K562 (cell line): Measurements from ENCODE around the gene NSF. TPM values are rescaled to one million over a fixed set of nuclear protein-coding genes. Genes with fewer than 3 reads are reported as not detected.
A peak's percentile ranks its signal among the peaks of the same experiment; 100 is the strongest.
"Not testable (repeated sequence)": the region's sequence is repeated elsewhere in the genome, so short reads cannot be mapped to it uniquely, and the experiment has no call there.

Experiments used
- ATAC-seq: fragments of 200-7000 bp; cut with Tn5 transposase; 3 replicates; pipeline ENCODE4 v1.9.1; 2020; ENCODE audit warnings: moderate library complexity
- BruUV-seq: library from RNA; stranded (reverse); fragments of 400-500 nt; replicated peaks from 2 replicates; lab custom pipeline; 2021; lab: Mats Ljungman, UMichigan
- CTCF ChIA-PET: fragments of 300-600 bp; formaldehyde crosslinking; extraction: SDS; loops from one replicate; lab custom pipeline; 2021; ENCODE audit warnings: low intra/inter-chr PET ratio; lab: Yijun Ruan, JAX
- POLR2A ChIA-PET: fragments of 300-600, 350-650 bp; sonication (Branson Sonifier 250); formaldehyde crosslinking; extraction: SDS; loops from one replicate; lab custom pipeline; 2021; ENCODE audit warnings: antibody characterized with exemption, inconsistent platforms; lab: Yijun Ruan, JAX
- DNase-seq, 4 experiments: peaks; one replicate each; pipeline versions ENCODE4 v3.0.0 to v3.0.0-alpha.2; 2011 to 2018; ENCODE audit warnings: low spot score in 3 of 4, mixed read lengths in 3 of 4; ENCODE audit errors: extremely low read depth in 1 of 4
- FAIRE-seq: peaks from 2 replicates; lab custom pipeline; 2011; peaks lifted over from hg19 to GRCh38; lab: Jason Lieb, UNC
- H2AFZ ChIP-seq: 2 replicates; pipeline ENCODE4 v1.6.0; 2011; ENCODE audit warnings: low read depth, low read length, control low read depth, inconsistent platforms
- H3K27ac ChIP-seq: fragments of 200-600 bp; 3 replicates; pipeline ENCODE4 v1.8.0; 2011; ENCODE audit warnings: low read depth, mild to moderate bottlenecking, control low read depth, inconsistent platforms, low read length, moderate library complexity, mixed read lengths; ENCODE audit errors: extremely low read depth
- H3K27me3 ChIP-seq, 2 experiments: fragments of 300-600 bp in 1 of 2; 2 replicates in 1 of 2; 3 replicates in 1 of 2; pipeline versions ENCODE4 v1.6.0 to v1.8.0; 2011; ENCODE audit warnings: inconsistent platforms in 2 of 2, low read length in 2 of 2, mild to moderate bottlenecking in 1 of 2, mixed read lengths in 1 of 2, moderate library complexity in 1 of 2; ENCODE audit not compliant: control insufficient read depth in 2 of 2, insufficient read depth in 2 of 2
- H3K36me3 ChIP-seq: fragments of 300-600 bp; 3 replicates; pipeline ENCODE4 v1.8.0; 2011; ENCODE audit warnings: mild to moderate bottlenecking, low read length, inconsistent platforms; ENCODE audit not compliant: control insufficient read depth, insufficient read depth
- H3K4me1 ChIP-seq, 2 experiments: fragments of 200-600 bp in 1 of 2; replicated peaks in 1 of 2; 2 replicates in 1 of 2; 3 replicates in 1 of 2; pipeline versions ENCODE4 v1.5.1 to v1.8.0; 2011; ENCODE audit warnings: inconsistent platforms in 2 of 2, low read length in 2 of 2, mild to moderate bottlenecking in 1 of 2, mixed read lengths in 1 of 2, moderate library complexity in 1 of 2; ENCODE audit not compliant: control insufficient read depth in 2 of 2, insufficient read depth in 2 of 2
- H3K4me2 ChIP-seq: 2 replicates; pipeline ENCODE4 v1.6.1; 2011; ENCODE audit warnings: low read length, control low read depth, inconsistent platforms, mixed read lengths; ENCODE audit not compliant: insufficient read depth
- H3K4me3 ChIP-seq: fragments of 200-600 bp; sonication (generic), shearing (Covaris generic); 2 replicates; pipeline ENCODE4 v1.5.1; 2016; ENCODE audit warnings: control low read depth, inconsistent platforms
- H3K79me2 ChIP-seq: fragments of 200-600 bp; 3 replicates; pipeline ENCODE4 v1.8.0; 2011; ENCODE audit warnings: low read length, inconsistent platforms; ENCODE audit not compliant: control insufficient read depth, insufficient read depth
- H3K9ac ChIP-seq, 2 experiments: 2 replicates each; pipeline versions ENCODE4 v1.6.0 to v1.6.1; 2011; ENCODE audit warnings: low read depth in 2 of 2, low read length in 2 of 2, control low read depth in 1 of 2, inconsistent platforms in 1 of 2, mild to moderate bottlenecking in 1 of 2, mixed read lengths in 1 of 2; ENCODE audit not compliant: insufficient read depth in 1 of 2
- H3K9me1 ChIP-seq: one replicate; pipeline ENCODE4 v1.6.0; 2011; ENCODE audit warnings: inconsistent platforms, mild to moderate bottlenecking, low read length, moderate library complexity; ENCODE audit not compliant: control insufficient read depth, insufficient read depth
- H3K9me3 ChIP-seq: replicated peaks from 2 replicates; pipeline ENCODE4 v1.5.1; 2011; ENCODE audit warnings: low read depth, low read length, inconsistent platforms; ENCODE audit not compliant: control insufficient read depth, insufficient read depth
- H4K20me1 ChIP-seq: replicated peaks from 2 replicates; pipeline ENCODE4 v1.6.1; 2011; ENCODE audit warnings: low read length, inconsistent platforms, mixed read lengths; ENCODE audit not compliant: control insufficient read depth, insufficient read depth
- WGBS: fragments of 100-300 bp; shearing (Covaris generic); methylation state at CpG from one replicate; pipeline ENCODE4 v1.1.6; 2016; ENCODE audit warnings: low coverage, mixed read lengths; ENCODE audit not compliant: insufficient coverage; ENCODE audit errors: missing lambda C conversion rate; 5-methylcytosine and 5-hydroxymethylcytosine counted together
- in situ Hi-C: fragments of 300-500 bp; cut with MboI; formaldehyde crosslinking; loops from 4 replicates; pipeline ENCODE4 v1.15.0; 2018; ENCODE audit warnings: inconsistent platforms, mixed read lengths
- intact Hi-C: fragments of 100-400 bp; cut with micrococcal nuclease; formaldehyde crosslinking; loops from 2 replicates; pipeline ENCODE4 v1.14.2; 2022
- polyA plus RNA-seq, 8 experiments: library from polyadenylated mRNA; depleted of rRNA in 4 of 8; stranded (reverse) in 5 of 8; unstranded in 3 of 8; fragments of >200 nt; fragmentation: Nextera tagmentation in 2 of 8; fragmentation: Illumina TruSeq in 1 of 8; extraction: Ambion mirVana in 2 of 8; extraction: Trizol in 1 of 8; gene quantifications; 2 replicates each; pipeline versions ENCODE4 v1.2.1 to v1.2.3, GENCODE V29; 2011 to 2014; ENCODE audit warnings: inconsistent platforms in 1 of 8, missing spikeins in 1 of 8
- total RNA-seq, 7 experiments: library from RNA; depleted of rRNA in 6 of 7; stranded (reverse); fragments of >200 nt in 6 of 7; fragmentation: Illumina TruSeq in 2 of 7; extraction: Trizol in 2 of 7; gene quantifications; 2 replicates each; pipeline versions ENCODE4 v1.2.1 to v1.2.3, GENCODE V29; 2011 to 2021; ENCODE audit warnings: low replicate concordance in 1 of 7

Gene NSF
- total and polyA plus RNA-seq, 9 of the 15 experiments (the other 6 are each of a cell fraction or from before 2014, with no cell fraction given) = 16.7 to 39.8 (median 36.7) TPM

GRCh38 chr17:46649246-46649645 is 58.8 kb downstream of the NSF start:
- CTCF ChIA-PET, H3K36me3 ChIP-seq, H3K4me1 ChIP-seq, H3K4me3 ChIP-seq, H3K4me2 ChIP-seq, DNase-seq, FAIRE-seq, H2AFZ ChIP-seq, H3K79me2 ChIP-seq, H3K27me3 ChIP-seq, H3K9me3 ChIP-seq, H4K20me1 ChIP-seq, POLR2A ChIA-PET, H3K9me1 ChIP-seq, H3K27ac ChIP-seq, intact Hi-C loops, H3K9ac ChIP-seq, ATAC-seq, BruUV-seq: not testable (repeated sequence)
- in situ Hi-C loops = loop anchor here (25.0 kb wide), 1 partner anchor 188 kb away; no protein-coding TSS in a partner anchor
- 88% methylated on average over 7 of the region's 7 CpGs for WGBS

- H3K4me3 ChIP-seq, CTCF ChIA-PET, POLR2A ChIA-PET, H4K20me1 ChIP-seq, H3K9me1 ChIP-seq, H3K27me3 ChIP-seq, H3K9ac ChIP-seq, H2AFZ ChIP-seq, ATAC-seq, H3K36me3 ChIP-seq, H3K27ac ChIP-seq, in situ Hi-C loops, H3K9me3 ChIP-seq, H3K4me2 ChIP-seq, intact Hi-C loops, DNase-seq, H3K79me2 ChIP-seq, BruUV-seq, H3K4me1 ChIP-seq, FAIRE-seq: not testable (repeated sequence)
- WGBS = no CpG with 5 or more reads among the region's 7 CpGs
Measured at GRCh38 chr17:46652024-46652643, 61.7 kb downstream of the NSF start.

GRCh38 chr17:46658235-46658634 is 67.8 kb downstream of the NSF start:
- DNase-seq, H3K9me3 ChIP-seq, H3K27me3 ChIP-seq, H3K79me2 ChIP-seq, CTCF ChIA-PET, H3K36me3 ChIP-seq, H3K4me2 ChIP-seq, BruUV-seq, H3K27ac ChIP-seq, H3K4me3 ChIP-seq, POLR2A ChIA-PET, FAIRE-seq, ATAC-seq, H3K9me1 ChIP-seq, intact Hi-C loops, H4K20me1 ChIP-seq, in situ Hi-C loops, H2AFZ ChIP-seq, H3K4me1 ChIP-seq, H3K9ac ChIP-seq: not testable (repeated sequence)
- WGBS = no CpG with 5 or more reads among the region's 5 CpGs

- H3K36me3 ChIP-seq, H3K79me2 ChIP-seq, POLR2A ChIA-PET, H3K4me2 ChIP-seq, H3K9ac ChIP-seq, H3K4me3 ChIP-seq, H4K20me1 ChIP-seq, intact Hi-C loops, CTCF ChIA-PET, H3K27me3 ChIP-seq, H2AFZ ChIP-seq, H3K9me3 ChIP-seq, H3K9me1 ChIP-seq, H3K4me1 ChIP-seq, in situ Hi-C loops, BruUV-seq, DNase-seq: not testable (repeated sequence)
- no CpG with 5 or more reads among the region's 4 CpGs for WGBS
- FAIRE-seq (peak; percentile 85), ATAC-seq (peak; percentile 82)
- H3K27ac ChIP-seq = 0 out of 3 replicates have a peak overlapping the region, but pooled peaks have one; percentile 44
Measured at GRCh38 chr17:46659702-46660101, 69.2 kb downstream of the NSF start.
